Subcutaneous preadipocyte (primary cell): ENCODE results near the gene GRHL1. TPM values are rescaled to one million over a fixed set of nuclear protein-coding genes. Genes with fewer than 3 reads are reported as not detected.

ENCODE experiments used
- total RNA-seq: library from RNA; depleted of rRNA; stranded (reverse); fragments of >200 nt; gene quantifications from 2 replicates; pipeline ENCODE4 v1.2.3, GENCODE V29; 2012

GRHL1 gene, protein sequence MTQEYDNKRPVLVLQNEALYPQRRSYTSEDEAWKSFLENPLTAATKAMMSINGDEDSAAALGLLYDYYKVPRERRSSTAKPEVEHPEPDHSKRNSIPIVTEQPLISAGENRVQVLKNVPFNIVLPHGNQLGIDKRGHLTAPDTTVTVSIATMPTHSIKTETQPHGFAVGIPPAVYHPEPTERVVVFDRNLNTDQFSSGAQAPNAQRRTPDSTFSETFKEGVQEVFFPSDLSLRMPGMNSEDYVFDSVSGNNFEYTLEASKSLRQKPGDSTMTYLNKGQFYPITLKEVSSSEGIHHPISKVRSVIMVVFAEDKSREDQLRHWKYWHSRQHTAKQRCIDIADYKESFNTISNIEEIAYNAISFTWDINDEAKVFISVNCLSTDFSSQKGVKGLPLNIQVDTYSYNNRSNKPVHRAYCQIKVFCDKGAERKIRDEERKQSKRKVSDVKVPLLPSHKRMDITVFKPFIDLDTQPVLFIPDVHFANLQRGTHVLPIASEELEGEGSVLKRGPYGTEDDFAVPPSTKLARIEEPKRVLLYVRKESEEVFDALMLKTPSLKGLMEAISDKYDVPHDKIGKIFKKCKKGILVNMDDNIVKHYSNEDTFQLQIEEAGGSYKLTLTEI
- 1.1 and 1.6 TPM in 2 replicates for total RNA-seq

GRCh38 chr2:9951522-9952285, at the start of gene GRHL1:
Gene GRHL1, plus strand, starts transcription at chr2:9951693. Its CDS starts 141 bp downstream, at chr2:9951834.

DNA sequence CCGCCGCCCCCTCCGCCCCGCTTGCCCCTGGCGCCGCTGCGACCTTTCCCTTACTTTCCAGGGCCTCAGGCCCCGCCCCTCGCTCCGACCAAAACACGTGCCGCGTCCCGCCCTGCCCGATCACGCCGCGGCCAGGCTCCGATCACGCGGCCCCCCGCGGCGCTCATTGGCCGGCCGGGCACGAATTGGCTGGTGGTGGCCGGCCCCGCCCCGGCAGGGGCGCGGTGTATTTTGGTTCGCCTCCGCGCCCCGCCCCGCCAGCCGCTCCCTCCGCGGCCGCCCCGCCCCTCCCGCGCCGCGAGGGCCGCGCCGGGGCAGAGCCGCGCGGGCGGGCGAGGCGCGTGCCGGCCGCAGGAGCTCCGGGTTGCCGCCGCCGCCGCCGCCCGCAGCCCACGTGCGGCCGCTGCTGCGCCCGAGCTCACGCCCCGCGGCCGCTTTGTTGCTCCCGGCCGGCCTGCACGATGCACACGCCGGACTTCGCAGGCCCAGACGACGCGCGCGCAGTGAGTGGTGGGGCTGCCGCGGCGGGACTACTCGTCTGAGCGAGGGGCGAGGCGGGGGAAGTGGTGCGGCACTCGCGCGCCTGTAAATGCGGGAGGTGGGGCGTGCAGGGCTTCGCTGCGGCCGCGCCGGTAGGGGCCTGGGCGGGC, 91.9 kb downstream of the GRHL1 start, which contains the start of gene KLF11:
Gene KLF11 (plus strand): TSS at position 295 of the 650 bp plus-strand sequence. CDS start 167 bp downstream, at position 462.

Other genes starting within 250 kb of the GRHL1 start
- 22.4 and 55.7 TPM in 2 replicates for gene TAF1B, start 108.2 kb upstream of the GRHL1 start, total RNA-seq
- 6.2 and 7.4 TPM in 2 replicates for gene KLF11, start 91.9 kb downstream of the GRHL1 start, total RNA-seq
- 0.20 and 0.37 TPM in 2 replicates for gene CYS1, start 128.7 kb downstream of the GRHL1 start, total RNA-seq
- 38.2 and 71.6 TPM in 2 replicates for gene RRM2, start 171.0 kb downstream of the GRHL1 start, total RNA-seq